ENCODE measurements around the gene SERINC4.

DNA sequence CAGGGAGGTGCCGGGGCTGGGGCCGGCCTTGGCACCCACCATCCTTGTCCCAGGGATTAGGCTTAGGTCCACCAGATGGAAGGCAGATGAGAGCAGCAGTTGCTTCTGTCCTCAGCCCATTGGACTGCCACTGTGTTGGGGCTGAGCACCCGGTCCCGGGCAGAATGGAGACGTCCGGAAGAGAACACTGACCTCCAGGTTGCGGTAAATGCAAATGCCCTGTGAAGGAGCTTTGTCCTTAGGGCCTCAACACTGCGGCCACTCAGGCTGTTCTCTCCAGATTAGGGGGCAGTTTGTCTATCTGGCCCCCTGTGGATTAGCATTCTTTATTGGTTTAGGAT is at the start of gene SERINC4:
- TF ChIP-seq, protein P1, sequence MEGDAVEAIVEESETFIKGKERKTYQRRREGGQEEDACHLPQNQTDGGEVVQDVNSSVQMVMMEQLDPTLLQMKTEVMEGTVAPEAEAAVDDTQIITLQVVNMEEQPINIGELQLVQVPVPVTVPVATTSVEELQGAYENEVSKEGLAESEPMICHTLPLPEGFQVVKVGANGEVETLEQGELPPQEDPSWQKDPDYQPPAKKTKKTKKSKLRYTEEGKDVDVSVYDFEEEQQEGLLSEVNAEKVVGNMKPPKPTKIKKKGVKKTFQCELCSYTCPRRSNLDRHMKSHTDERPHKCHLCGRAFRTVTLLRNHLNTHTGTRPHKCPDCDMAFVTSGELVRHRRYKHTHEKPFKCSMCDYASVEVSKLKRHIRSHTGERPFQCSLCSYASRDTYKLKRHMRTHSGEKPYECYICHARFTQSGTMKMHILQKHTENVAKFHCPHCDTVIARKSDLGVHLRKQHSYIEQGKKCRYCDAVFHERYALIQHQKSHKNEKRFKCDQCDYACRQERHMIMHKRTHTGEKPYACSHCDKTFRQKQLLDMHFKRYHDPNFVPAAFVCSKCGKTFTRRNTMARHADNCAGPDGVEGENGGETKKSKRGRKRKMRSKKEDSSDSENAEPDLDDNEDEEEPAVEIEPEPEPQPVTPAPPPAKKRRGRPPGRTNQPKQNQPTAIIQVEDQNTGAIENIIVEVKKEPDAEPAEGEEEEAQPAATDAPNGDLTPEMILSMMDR (IDR thresholded peaks at IDR 0.05; ENCODE audit: low read depth, low read length): no peak
- TF ChIP-seq, protein P2, sequence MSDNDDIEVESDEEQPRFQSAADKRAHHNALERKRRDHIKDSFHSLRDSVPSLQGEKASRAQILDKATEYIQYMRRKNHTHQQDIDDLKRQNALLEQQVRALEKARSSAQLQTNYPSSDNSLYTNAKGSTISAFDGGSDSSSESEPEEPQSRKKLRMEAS (IDR thresholded peaks at IDR 0.05; ENCODE audit: low read depth, low read length): no peak
- TF ChIP-seq POLR2A (IDR thresholded peaks at IDR 0.05; ENCODE audit: extremely low read depth, insufficient read length) (no peak), MYC (IDR thresholded peaks at IDR 0.05; ENCODE audit: low read depth, low read length) (no peak)
